Naive thymus-derived CD4-positive, alpha-beta T cell (primary cell): ENCODE measurements around the gene PRCD. TPM values are rescaled to one million over a fixed set of nuclear protein-coding genes. Genes with fewer than 3 reads are reported as not detected.

Experiments
- ATAC-seq: fragments of 150-1000 bp; cut with Tn5 transposase; 2 replicates; pipeline ENCODE4 v1.10.0; 2021; ENCODE audit warnings: mild to moderate bottlenecking, moderate library complexity
- CTCF ChIA-PET: fragments of 350-600 bp; sonication (Branson Sonifier 250); formaldehyde crosslinking; loops from one replicate; lab custom pipeline; 2021; ENCODE audit warnings: antibody characterized with exemption; lab: Charles Lee
- POLR2A ChIA-PET: fragments of 350-600 bp; sonication (Branson Sonifier 250); formaldehyde crosslinking; loops from one replicate; lab custom pipeline; 2021; ENCODE audit warnings: antibody characterized with exemption, inconsistent platforms; lab: Charles Lee
- DNase-seq, 9 donors: peaks; one replicate each; pipeline versions ENCODE4 v3.0.0 to v3.0.0-alpha.2; 2020 to 2022; ENCODE audit warnings: mixed read lengths in 1 of 9
- H3K27ac ChIP-seq: one replicate; pipeline ENCODE4 v1.7.0; 2013; ENCODE audit warnings: mild to moderate bottlenecking, low read depth, low read length, moderate library complexity
- H3K27me3 ChIP-seq, 2 donors: one replicate each; pipeline ENCODE4 v1.7.0; 2013; ENCODE audit warnings: low read length in 2 of 2, mild to moderate bottlenecking in 2 of 2, moderate library complexity in 2 of 2; ENCODE audit not compliant: control insufficient read depth in 2 of 2, insufficient read depth in 2 of 2
- H3K36me3 ChIP-seq, 3 experiments: 1 replicate in 2 of 3; 2 replicates in 1 of 3; pipeline ENCODE4 v1.7.0; 2013; ENCODE audit warnings: low read length in 3 of 3, mild to moderate bottlenecking in 3 of 3, moderate library complexity in 1 of 3; ENCODE audit not compliant: insufficient read depth in 3 of 3, control insufficient read depth in 2 of 3
- H3K4me1 ChIP-seq, 2 donors: one replicate each; pipeline ENCODE4 v1.7.0; 2013; ENCODE audit warnings: low read length in 2 of 2, mild to moderate bottlenecking in 2 of 2, moderate library complexity in 1 of 2; ENCODE audit not compliant: control insufficient read depth in 2 of 2, insufficient read depth in 2 of 2
- H3K4me3 ChIP-seq: 2 replicates; pipeline ENCODE4 v1.7.0; 2013; ENCODE audit warnings: mild to moderate bottlenecking, low read length
- H3K9me3 ChIP-seq, 3 experiments: 1 replicate in 2 of 3; 2 replicates in 1 of 3; pipeline ENCODE4 v1.7.0; 2013; ENCODE audit warnings: low read length in 3 of 3; ENCODE audit not compliant: control insufficient read depth in 2 of 3
- H3K27ac Mint-ChIP-seq, 9 donors: one replicate each; pipeline ENCODE4 v1.8.0; 2020 to 2022; ENCODE audit warnings: mixed read lengths in 9 of 9, mild to moderate bottlenecking in 8 of 9, moderate library complexity in 5 of 9, inconsistent platforms in 2 of 9
- H3K27me3 Mint-ChIP-seq, 5 donors: one replicate each; pipeline ENCODE4 v1.8.0; 2021 to 2022; ENCODE audit warnings: mixed read lengths in 5 of 5, mild to moderate bottlenecking in 1 of 5
- H3K36me3 Mint-ChIP-seq, 5 donors: one replicate each; pipeline ENCODE4 v1.8.0; 2020 to 2022; ENCODE audit warnings: mixed read lengths in 5 of 5, mild to moderate bottlenecking in 3 of 5, inconsistent platforms in 1 of 5
- H3K4me1 Mint-ChIP-seq, 7 donors: one replicate each; pipeline ENCODE4 v1.8.0; 2020 to 2022; ENCODE audit warnings: mixed read lengths in 7 of 7, mild to moderate bottlenecking in 3 of 7, inconsistent platforms in 1 of 7
- H3K4me3 Mint-ChIP-seq, 10 donors: one replicate each; pipeline ENCODE4 v1.8.0; 2020 to 2022; ENCODE audit warnings: mild to moderate bottlenecking in 10 of 10, mixed read lengths in 10 of 10, moderate library complexity in 6 of 10, inconsistent platforms in 2 of 10
- H3K9me3 Mint-ChIP-seq, 11 donors: one replicate each; pipeline ENCODE4 v1.8.0; 2020 to 2022; ENCODE audit warnings: mixed read lengths in 11 of 11, mild to moderate bottlenecking in 4 of 11, inconsistent platforms in 1 of 11, moderate library complexity in 1 of 11
- intact Hi-C, 2 donors: fragments of 100-400 bp; cut with micrococcal nuclease; formaldehyde crosslinking; loops; one replicate each; pipeline ENCODE4 v1.15.1; 2023
- polyA plus RNA-seq, 2 donors: library from polyadenylated mRNA; unstranded; fragments of 300-500 nt; fragmentation: Illumina TruSeq; gene quantifications; one replicate each; pipeline ENCODE4 v1.2.3, GENCODE V29; 2021
- total RNA-seq, 6 experiments: library from RNA in 5 of 6; stranded (reverse) in 5 of 6; gene quantifications; 1 replicate in 5 of 6; 2 replicates in 1 of 6; pipeline ENCODE4 v1.2.3 and lab custom pipeline; 2021 to 2026

The PRCD gene
- total and polyA plus RNA-seq, 7 experiments from 2014 or later = 1.3 TPM; not detected in 6

GRCh38 chr17:76528528-76529223 is 11.2 kb upstream of the PRCD start:
- Histone ChIP-seq H3K36me3 (no peaks in the 10 kb centered on the region), H3K4me3 (peak overlapping the region; percentile 35), H3K27me3 (no peaks in the 10 kb centered on the region), H3K27ac (peak overlapping the region; percentile 78), H3K9me3 (no peaks in the 10 kb centered on the region), H3K4me1 (peaks cover 8 to 31% of the 10 kb centered on the region in 2 donors)
- Mint-ChIP-seq H3K36me3 (no peaks in the 10 kb centered on the region), H3K4me1 (peaks cover 7 to 42% (median 35%) of the 10 kb centered on the region in 7 donors), H3K27ac (peak overlapping the region in 8 of 9 donors; percentile 79 to 94 (median 86)), H3K4me3 (peak overlapping the region in 9 of 10 donors; percentile 8 to 81 (median 72)), H3K27me3 (peaks cover 0 to 6% (median 0%) of the 10 kb centered on the region in 5 donors), H3K9me3 (no peaks in the 10 kb centered on the region)
- ATAC-seq = no peak
- intact Hi-C loops = loop anchor here in 1 of 2 donors (1.0 kb wide), 1 partner anchor 13 kb away; no protein-coding TSS in a partner anchor
- POLR2A ChIA-PET = interaction anchor here (0.7 to 3.5 kb wide), 7 partner anchors 13 to 198 kb away, joined by 3 to 18 read pairs (median 3); partner anchors contain the start of genes JMJD6 and METTL23
- CTCF ChIA-PET = interaction anchor here (0.6 to 1.9 kb wide), 5 partner anchors 18 to 96 kb away, joined by 3 to 7 read pairs (median 6); no protein-coding TSS in a partner anchor
- DNase-seq = peak in 1 of 9 donors; percentile 16

DNA sequence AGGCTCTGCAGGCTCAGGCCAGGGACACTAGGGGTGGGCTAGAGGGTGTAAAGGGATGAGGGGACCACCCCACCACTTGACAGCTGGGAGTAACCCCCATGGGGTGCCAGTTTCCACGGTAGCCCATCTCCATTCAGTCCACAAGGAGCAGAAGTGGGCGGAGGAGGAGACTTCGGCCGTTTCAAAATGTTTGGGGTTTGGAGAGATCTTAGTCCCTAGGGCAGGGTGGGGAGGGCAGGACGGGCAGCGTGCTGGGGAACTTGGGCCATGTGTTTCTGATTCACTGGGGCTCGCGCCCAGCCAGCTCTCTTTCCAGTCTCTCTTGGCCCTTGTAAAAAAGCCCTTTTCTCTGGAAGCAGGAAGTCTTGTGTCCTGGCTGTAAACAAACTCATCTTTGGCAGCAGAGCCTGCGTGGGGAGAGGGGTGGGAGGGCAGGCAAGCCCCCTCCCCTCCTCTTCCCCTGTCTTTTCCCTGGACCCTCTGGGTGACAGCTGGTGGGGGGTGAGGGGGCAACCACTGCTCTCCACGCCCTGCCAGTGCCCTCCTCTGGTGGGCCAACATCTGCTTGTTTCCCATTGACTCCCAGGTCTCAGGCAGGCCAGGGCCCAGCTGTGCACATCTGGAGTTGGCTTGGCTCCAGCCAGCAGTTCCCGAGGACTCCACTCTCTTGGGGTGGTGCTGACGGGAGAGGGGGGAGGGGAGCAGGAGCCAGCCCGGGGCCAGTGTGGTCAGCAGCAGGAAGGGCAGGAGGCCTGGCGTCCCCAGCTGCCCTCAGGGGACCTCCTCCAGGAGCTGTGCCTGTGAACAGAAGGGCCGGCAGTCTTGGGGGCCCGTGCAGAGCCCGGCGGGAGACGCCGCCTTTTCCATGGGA is 10.4 kb upstream of the PRCD start:
- peak overlapping the region in 4 of 10 donors; percentile 19 to 70 (median 51) for H3K4me3 Mint-ChIP-seq
- no peaks in the 10 kb centered on the region for H3K9me3 Mint-ChIP-seq
- ChIA-PET CTCF (interaction anchor here (0.6 to 1.9 kb wide), 5 partner anchors 25 to 95 kb away, joined by 3 to 6 read pairs (median 5); no protein-coding TSS in a partner anchor), POLR2A (interaction anchor here (0.8 to 3.5 kb wide), 8 partner anchors 14 to 183 kb away, joined by 3 to 18 read pairs (median 4); no protein-coding TSS in a partner anchor)
- Histone ChIP-seq H3K36me3 (no peaks in the 10 kb centered on the region), H3K27ac (peak overlapping the region; percentile 31), H3K4me3 (no peak overlapping the region), H3K27me3 (no peaks in the 10 kb centered on the region), H3K9me3 (no peaks in the 10 kb centered on the region), H3K4me1 (peaks cover 8 to 31% of the 10 kb centered on the region in 2 donors)
- peaks cover 5 to 38% (median 32%) of the 10 kb centered on the region in 7 donors for H3K4me1 Mint-ChIP-seq
- H3K27me3 Mint-ChIP-seq = peaks cover 0 to 11% (median 0%) of the 10 kb centered on the region in 5 donors
- no peaks in the 10 kb centered on the region for H3K36me3 Mint-ChIP-seq
- ATAC-seq (no peak), DNase-seq (peak in 1 of 9 donors; percentile 6)
- intact Hi-C loops = no loop called here
- peak overlapping the region in 4 of 9 donors; percentile 51 to 92 (median 84) for H3K27ac Mint-ChIP-seq

GRCh38 chr17:76530095-76530723 is 9.6 kb upstream of the PRCD start:
- Histone ChIP-seq H3K9me3 (no peaks in the 10 kb centered on the region), H3K4me1 (peaks cover 8 to 31% of the 10 kb centered on the region in 2 donors), H3K27me3 (no peaks in the 10 kb centered on the region), H3K36me3 (no peaks in the 10 kb centered on the region), H3K27ac (no peak overlapping the region), H3K4me3 (no peak overlapping the region)
- H3K27me3 Mint-ChIP-seq = peaks cover 0 to 17% (median 0%) of the 10 kb centered on the region in 5 donors
- intact Hi-C loops = no loop called here
- POLR2A ChIA-PET = interaction anchor here (0.8 to 3.5 kb wide), 4 partner anchors 14 to 183 kb away, joined by 3 to 18 read pairs (median 4); no protein-coding TSS in a partner anchor
- CTCF ChIA-PET = interaction anchor here (0.9 kb wide), 1 partner anchor 27 kb away, joined by 3 read pairs; no protein-coding TSS in a partner anchor
- peak overlapping the region in 8 of 9 donors; percentile 15 to 77 (median 54) for H3K27ac Mint-ChIP-seq
- H3K4me3 Mint-ChIP-seq = peak overlapping the region in 2 of 10 donors; percentile 6 to 16
- no peak for ATAC-seq
- H3K4me1 Mint-ChIP-seq = peaks cover 5 to 38% (median 26%) of the 10 kb centered on the region in 7 donors
- H3K9me3 Mint-ChIP-seq = no peaks in the 10 kb centered on the region
- H3K36me3 Mint-ChIP-seq = no peaks in the 10 kb centered on the region
- DNase-seq = peak in 1 of 9 donors; percentile 5

GRCh38 chr17:76530811-76531485 is 8.9 kb upstream of the PRCD start:
- Histone ChIP-seq H3K36me3 (no peaks in the 10 kb centered on the region), H3K27ac (no peak overlapping the region), H3K27me3 (no peaks in the 10 kb centered on the region), H3K4me3 (no peak overlapping the region), H3K4me1 (peaks cover 8 to 31% of the 10 kb centered on the region in 2 donors), H3K9me3 (no peaks in the 10 kb centered on the region)
- ATAC-seq (no peak), DNase-seq (peak in 1 of 9 donors; percentile 2)
- H3K4me1 Mint-ChIP-seq = peaks cover 5 to 38% (median 26%) of the 10 kb centered on the region in 7 donors
- H3K4me3 Mint-ChIP-seq = no peak overlapping the region
- peak overlapping the region in 3 of 9 donors; percentile 57 to 77 (median 69) for H3K27ac Mint-ChIP-seq
- no peaks in the 10 kb centered on the region for H3K36me3 Mint-ChIP-seq
- intact Hi-C loops = no loop called here
- no peaks in the 10 kb centered on the region for H3K9me3 Mint-ChIP-seq
- peaks cover 0 to 22% (median 0%) of the 10 kb centered on the region in 5 donors for H3K27me3 Mint-ChIP-seq
- CTCF ChIA-PET = interaction anchor here (0.9 kb wide), 1 partner anchor 28 kb away, joined by 3 read pairs; no protein-coding TSS in a partner anchor
- POLR2A ChIA-PET = interaction anchor here (0.6 to 1.6 kb wide), 3 partner anchors 14 to 140 kb away, joined by 3 to 5 read pairs (median 4); no protein-coding TSS in a partner anchor

DNA sequence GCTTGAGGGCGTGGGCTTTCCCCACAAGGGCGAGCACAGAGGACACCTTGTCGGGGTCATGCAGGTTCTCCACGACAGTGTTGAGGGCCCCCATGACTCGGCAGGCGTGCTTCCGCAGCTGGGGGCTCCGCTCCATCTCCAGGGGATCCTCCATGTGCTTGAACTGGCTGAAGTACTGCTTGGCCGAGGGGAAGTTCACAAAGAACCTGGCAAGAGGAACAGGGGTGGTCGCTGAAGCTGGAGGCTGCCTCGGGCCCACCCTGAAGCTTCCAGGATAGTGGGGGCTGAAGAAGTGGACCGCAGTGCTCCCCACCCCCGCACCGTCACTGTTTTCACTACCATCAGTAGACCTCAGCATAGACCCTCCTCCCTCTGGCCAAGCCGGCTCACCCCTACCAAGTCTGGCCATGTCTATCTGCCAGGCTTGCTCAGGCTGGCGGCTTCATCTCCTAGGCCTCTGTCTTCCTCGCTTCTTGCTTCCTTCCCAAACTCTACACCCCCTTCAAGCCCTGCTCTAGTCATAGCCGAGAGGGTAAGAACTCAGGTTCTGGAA is 8.3 kb upstream of the PRCD start:
- Histone ChIP-seq H3K27me3 (no peaks in the 10 kb centered on the region), H3K27ac (no peak overlapping the region), H3K4me1 (peaks cover 8 to 31% of the 10 kb centered on the region in 2 donors), H3K9me3 (no peaks in the 10 kb centered on the region), H3K4me3 (no peak overlapping the region), H3K36me3 (no peaks in the 10 kb centered on the region)
- H3K27me3 Mint-ChIP-seq = peaks cover 0 to 27% (median 4%) of the 10 kb centered on the region in 5 donors
- CTCF ChIA-PET = no interaction called here
- intact Hi-C loops = no loop called here
- H3K4me3 Mint-ChIP-seq = peak overlapping the region in 1 of 10 donors; percentile 29
- H3K36me3 Mint-ChIP-seq = no peaks in the 10 kb centered on the region
- H3K4me1 Mint-ChIP-seq = peaks cover 5 to 38% (median 26%) of the 10 kb centered on the region in 7 donors
- DNase-seq (peak in 1 of 9 donors; percentile 5), ATAC-seq (no peak)
- peak overlapping the region in 7 of 9 donors; percentile 62 to 95 (median 80) for H3K27ac Mint-ChIP-seq
- POLR2A ChIA-PET = interaction anchor here (0.6 kb wide), 1 partner anchor 15 kb away, joined by 4 read pairs; no protein-coding TSS in a partner anchor
- no peaks in the 10 kb centered on the region for H3K9me3 Mint-ChIP-seq
